Left lung (tissue), 10 donors: ENCODE data around the gene WDR48. TPM values are rescaled to one million over a fixed set of nuclear protein-coding genes. Genes with fewer than 3 reads are reported as not detected.

Experiments used
- ATAC-seq: fragments of 200-7000 bp; cut with Tn5 transposase; one replicate; pipeline ENCODE4 v1.9.1; 2020; ENCODE audit warnings: moderate library complexity
- DNase-seq, 4 donors: peaks; one replicate each; pipeline ENCODE4 v3.0.0-alpha.2; 2013 to 2020
- H3K27ac ChIP-seq, 2 donors: fragments of 200-600 bp; sonication (generic) in 1 of 2; one replicate each; pipeline versions ENCODE4 v1.5.0 to v1.8.0; 2020 to 2021
- H3K27me3 ChIP-seq, 2 donors: fragments of 200-600 bp; sonication (generic) in 1 of 2; one replicate each; pipeline versions ENCODE4 v1.5.0 to v1.8.0; 2020 to 2021
- H3K36me3 ChIP-seq, 2 donors: fragments of 200-600 bp; sonication (generic) in 1 of 2; one replicate each; pipeline versions ENCODE4 v1.5.0 to v1.8.0; 2020 to 2021
- H3K4me1 ChIP-seq, 2 donors: fragments of 200-600 bp; one replicate each; pipeline ENCODE4 v1.8.0; 2021
- H3K4me3 ChIP-seq, 2 donors: fragments of 200-600 bp; sonication (generic) in 1 of 2; one replicate each; pipeline versions ENCODE4 v1.5.0 to v1.8.0; 2020 to 2021; ENCODE audit warnings: mild to moderate bottlenecking in 1 of 2
- H3K9me3 ChIP-seq, 2 donors: fragments of 200-600 bp; sonication (generic) in 1 of 2; one replicate each; pipeline versions ENCODE4 v1.5.0 to v1.8.0; 2020 to 2021
- intact Hi-C, 2 donors: fragments of 100-400 bp; cut with DNase I; formaldehyde crosslinking; loops; one replicate each; pipeline versions ENCODE4 v1.11.2 to v1.14.2; 2022
- polyA plus RNA-seq, 6 donors: library from polyadenylated mRNA; unstranded; fragments of 120-200 nt; gene quantifications; one replicate each; pipeline ENCODE4 v1.2.1, GENCODE V29; 2013; ENCODE audit not compliant: insufficient read length in 6 of 6
- total RNA-seq, 2 donors: library from RNA; stranded (reverse); fragmentation: NEBNext Ultra II Directional; extraction: Animal tissue kit (Norgen Biotek cat#: 25700); gene quantifications; one replicate each; pipeline ENCODE4 v1.2.1, GENCODE V29; 2021
- TF ChIP-seq, protein P1 (sequence below), 2 donors: fragments of 200-600 bp; sonication (generic) in 1 of 2; IDR thresholded peaks; one replicate each; pipeline versions ENCODE4 v1.5.0 to v1.8.0; 2021; ENCODE audit warnings: antibody characterized with exemption in 2 of 2
- donor health status: DM: no; HTN: yes; CAD: no.
- donor health status: DM: no; HTN: no; CAD: no.

Gene WDR48
- total and polyA plus RNA-seq, 8 donors, result 25.1 to 89.8 (median 67.7) TPM

DNA sequence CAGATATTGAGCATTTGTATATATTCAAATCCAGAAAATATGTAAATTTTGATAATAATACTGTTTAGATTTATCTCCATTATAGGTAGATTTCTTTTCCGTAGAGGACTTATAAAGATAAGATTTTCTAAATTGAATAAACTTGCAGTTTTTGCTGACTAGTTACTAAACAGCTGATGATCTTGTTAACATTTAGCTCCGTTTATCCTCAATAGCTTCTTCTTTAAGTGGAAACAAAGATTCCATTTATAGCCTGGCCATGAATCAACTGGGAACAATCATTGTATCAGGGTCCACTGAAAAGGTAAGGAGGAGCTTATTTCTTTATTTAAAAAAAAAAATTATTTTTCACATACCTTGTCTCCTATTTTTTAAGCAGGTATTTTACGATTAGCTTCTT lies 16.7 kb downstream of the WDR48 start:
- peaks cover 0 to 61% of the 10 kb centered on the region in 2 donors for H3K36me3 ChIP-seq
- no peaks in the 10 kb centered on the region for H3K4me1 ChIP-seq
- TF ChIP-seq, protein P1, sequence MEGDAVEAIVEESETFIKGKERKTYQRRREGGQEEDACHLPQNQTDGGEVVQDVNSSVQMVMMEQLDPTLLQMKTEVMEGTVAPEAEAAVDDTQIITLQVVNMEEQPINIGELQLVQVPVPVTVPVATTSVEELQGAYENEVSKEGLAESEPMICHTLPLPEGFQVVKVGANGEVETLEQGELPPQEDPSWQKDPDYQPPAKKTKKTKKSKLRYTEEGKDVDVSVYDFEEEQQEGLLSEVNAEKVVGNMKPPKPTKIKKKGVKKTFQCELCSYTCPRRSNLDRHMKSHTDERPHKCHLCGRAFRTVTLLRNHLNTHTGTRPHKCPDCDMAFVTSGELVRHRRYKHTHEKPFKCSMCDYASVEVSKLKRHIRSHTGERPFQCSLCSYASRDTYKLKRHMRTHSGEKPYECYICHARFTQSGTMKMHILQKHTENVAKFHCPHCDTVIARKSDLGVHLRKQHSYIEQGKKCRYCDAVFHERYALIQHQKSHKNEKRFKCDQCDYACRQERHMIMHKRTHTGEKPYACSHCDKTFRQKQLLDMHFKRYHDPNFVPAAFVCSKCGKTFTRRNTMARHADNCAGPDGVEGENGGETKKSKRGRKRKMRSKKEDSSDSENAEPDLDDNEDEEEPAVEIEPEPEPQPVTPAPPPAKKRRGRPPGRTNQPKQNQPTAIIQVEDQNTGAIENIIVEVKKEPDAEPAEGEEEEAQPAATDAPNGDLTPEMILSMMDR (IDR thresholded peaks at IDR 0.05), result no peak
- no peaks in the 10 kb centered on the region for H3K9me3 ChIP-seq
- ATAC-seq, result no peak
- DNase-seq, result no peak
- intact Hi-C loops, result no loop called here
- no peaks in the 10 kb centered on the region for H3K27me3 ChIP-seq
- no peak overlapping the region for H3K4me3 ChIP-seq
- no peak overlapping the region for H3K27ac ChIP-seq

GRCh38 chr3:39075910-39076309 lies 24.1 kb downstream of the WDR48 start:
- H3K4me3 ChIP-seq, result no peak overlapping the region
- ATAC-seq (no peak), DNase-seq (no peak)
- H3K27ac ChIP-seq, result no peak overlapping the region
- H3K36me3 ChIP-seq, result peaks cover 0 to 65% of the 10 kb centered on the region in 2 donors
- no peaks in the 10 kb centered on the region for H3K9me3 ChIP-seq
- TF ChIP-seq, protein P1 (IDR thresholded peaks at IDR 0.05), result no peak
- H3K27me3 ChIP-seq, result no peaks in the 10 kb centered on the region
- intact Hi-C loops, result no loop called here
- no peaks in the 10 kb centered on the region for H3K4me1 ChIP-seq

- TF ChIP-seq, protein P1 (IDR thresholded peaks at IDR 0.05), result no peak
- H3K36me3 ChIP-seq, result peaks cover 0 to 47% of the 10 kb centered on the region in 2 donors
- DNase-seq (no peak), ATAC-seq (no peak)
- no peaks in the 10 kb centered on the region for H3K4me1 ChIP-seq
- H3K9me3 ChIP-seq, result no peaks in the 10 kb centered on the region
- H3K27ac ChIP-seq, result no peak overlapping the region
- intact Hi-C loops, result no loop called here
- H3K4me3 ChIP-seq, result no peak overlapping the region
- no peaks in the 10 kb centered on the region for H3K27me3 ChIP-seq
These were observed 27.7 kb downstream of the WDR48 start for GRCh38 chr3:39079530-39079929.

- Histone ChIP-seq H3K4me3 (no peak overlapping the region), H3K27me3 (no peaks in the 10 kb centered on the region), H3K36me3 (peaks cover 0 to 47% of the 10 kb centered on the region in 2 donors), H3K27ac (no peak overlapping the region), H3K9me3 (no peaks in the 10 kb centered on the region), H3K4me1 (no peaks in the 10 kb centered on the region)
- DNase-seq (no peak), ATAC-seq (no peak)
- intact Hi-C loops, result no loop called here
- TF ChIP-seq, protein P1 (IDR thresholded peaks at IDR 0.05), result no peak
These were observed 28.2 kb downstream of the WDR48 start for GRCh38 chr3:39080026-39080425.

DNA sequence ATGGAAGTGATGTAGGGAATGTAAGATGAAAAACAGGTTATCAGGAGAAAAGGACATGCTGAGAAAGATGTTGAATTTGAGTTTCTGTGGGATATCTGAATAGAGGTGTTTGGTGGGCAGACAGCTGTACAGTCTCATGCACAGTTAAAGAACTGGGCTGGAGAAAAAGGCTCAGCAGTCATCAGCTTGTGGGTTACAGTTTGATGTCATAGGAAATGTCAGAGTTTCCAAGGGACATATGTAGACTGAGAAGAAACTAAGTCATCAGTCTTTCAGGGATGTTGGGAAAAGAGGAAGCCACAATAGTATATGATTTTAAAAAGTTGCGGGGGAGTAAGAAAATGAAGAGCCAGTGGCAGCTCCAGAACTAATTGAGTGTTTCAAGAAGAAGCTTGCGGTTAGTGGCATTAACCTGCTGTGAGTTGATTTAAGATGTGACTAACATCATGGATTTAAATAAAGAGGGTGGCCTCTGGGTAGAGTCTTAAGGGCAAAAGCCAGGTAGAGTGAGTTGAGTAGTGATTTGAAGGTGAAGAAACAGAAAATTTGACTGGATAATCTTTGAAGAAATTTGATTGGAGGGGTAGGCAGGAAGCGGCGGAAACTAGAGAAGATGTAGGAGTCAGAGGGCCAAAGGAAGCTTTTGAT lies 31.0 kb downstream of the WDR48 start:
- Histone ChIP-seq H3K9me3 (no peaks in the 10 kb centered on the region), H3K4me1 (no peaks in the 10 kb centered on the region), H3K27me3 (no peaks in the 10 kb centered on the region), H3K36me3 (peaks cover 0 to 45% of the 10 kb centered on the region in 2 donors), H3K27ac (no peak overlapping the region), H3K4me3 (no peak overlapping the region)
- DNase-seq (no peak), ATAC-seq (no peak)
- intact Hi-C loops, result no loop called here
- TF ChIP-seq, protein P1 (IDR thresholded peaks at IDR 0.05), result no peak
